ENCODE measurements around the gene CNKSR1. TPM values are rescaled to one million over a fixed set of nuclear protein-coding genes. Genes with fewer than 3 reads are reported as not detected.

The CNKSR1 gene, protein sequence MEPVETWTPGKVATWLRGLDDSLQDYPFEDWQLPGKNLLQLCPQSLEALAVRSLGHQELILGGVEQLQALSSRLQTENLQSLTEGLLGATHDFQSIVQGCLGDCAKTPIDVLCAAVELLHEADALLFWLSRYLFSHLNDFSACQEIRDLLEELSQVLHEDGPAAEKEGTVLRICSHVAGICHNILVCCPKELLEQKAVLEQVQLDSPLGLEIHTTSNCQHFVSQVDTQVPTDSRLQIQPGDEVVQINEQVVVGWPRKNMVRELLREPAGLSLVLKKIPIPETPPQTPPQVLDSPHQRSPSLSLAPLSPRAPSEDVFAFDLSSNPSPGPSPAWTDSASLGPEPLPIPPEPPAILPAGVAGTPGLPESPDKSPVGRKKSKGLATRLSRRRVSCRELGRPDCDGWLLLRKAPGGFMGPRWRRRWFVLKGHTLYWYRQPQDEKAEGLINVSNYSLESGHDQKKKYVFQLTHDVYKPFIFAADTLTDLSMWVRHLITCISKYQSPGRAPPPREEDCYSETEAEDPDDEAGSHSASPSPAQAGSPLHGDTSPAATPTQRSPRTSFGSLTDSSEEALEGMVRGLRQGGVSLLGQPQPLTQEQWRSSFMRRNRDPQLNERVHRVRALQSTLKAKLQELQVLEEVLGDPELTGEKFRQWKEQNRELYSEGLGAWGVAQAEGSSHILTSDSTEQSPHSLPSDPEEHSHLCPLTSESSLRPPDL
- total RNA-seq (2014; rRNA removed; shearing (Covaris generic)): 0.77 and 2.5 TPM in 2 replicates
- 2.5 and 2.7 TPM in 2 replicates for total RNA-seq (2022)
- percentile 33 among the genes with signal in this experiment for Bru-seq, nascent RNA
- percentile 35 among the genes with signal in this experiment for BruChase-seq, experiment 1, labeled RNA remaining after a 6-hour chase
- percentile 38 among the genes with signal in this experiment for BruChase-seq, experiment 2, labeled RNA remaining after a 2-hour chase
- long read RNA-seq, partial matches to known transcripts: 0 of 2 reads
- long read RNA-seq, other reads (novel, unspliced or antisense): 2 of 2 reads

DNA sequence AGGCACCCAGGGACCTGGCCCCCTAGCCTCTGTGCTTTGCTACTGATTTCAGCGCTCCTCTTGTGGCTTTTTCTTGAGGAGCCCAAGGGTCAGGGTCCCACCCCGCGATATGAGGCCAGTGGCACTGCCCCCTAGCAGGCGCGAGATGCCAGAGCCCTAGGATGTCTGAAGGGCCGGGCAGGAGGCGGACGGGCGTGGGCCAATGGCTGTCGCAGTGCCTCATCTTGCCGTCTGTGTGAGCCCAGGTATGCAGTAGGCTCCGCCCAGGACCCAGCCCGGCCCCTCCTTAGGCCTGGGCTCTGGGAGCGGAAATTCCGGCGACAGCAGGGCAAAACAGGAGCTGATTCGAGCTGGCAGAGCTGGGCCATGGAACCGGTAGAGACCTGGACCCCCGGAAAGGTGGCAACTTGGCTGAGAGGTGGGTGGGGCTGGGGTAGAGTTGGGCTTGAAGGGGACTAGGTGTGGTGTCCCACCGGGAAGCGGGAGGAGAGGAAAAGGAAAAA, at the start of gene CNKSR1:
CNKSR1 (plus strand) TSS at position 310 of the 503 bp plus-strand sequence; CDS start at position 367, 57 bp downstream.
- ChIA-PET POLR2A (no interaction called here), CTCF (ENCODE audit: unreplicated experiment) (no interaction called here)
- DNase-seq (ENCODE audit: low spot score): no peak
- no peak within 1 kb of the TSS for H2AFZ ChIP-seq (ENCODE audit: low read length)
- no peaks in the 10 kb centered on the region for H3K9me3 ChIP-seq (ENCODE audit: low read length)
- no peak within 1 kb of the TSS for H3K4me2 ChIP-seq (ENCODE audit: low read length)
- H4K20me1 ChIP-seq (ENCODE audit: insufficient read depth, low read length): no peaks in the 10 kb centered on the region
- intact Hi-C loops (cut with micrococcal nuclease; ENCODE audit: unreplicated experiment): no loop called here
- H3K4me3 ChIP-seq (ENCODE audit: low read depth, low read length, poor library complexity, severe bottlenecking): no peak within 1 kb of the TSS
- TF ChIP-seq, protein P1, sequence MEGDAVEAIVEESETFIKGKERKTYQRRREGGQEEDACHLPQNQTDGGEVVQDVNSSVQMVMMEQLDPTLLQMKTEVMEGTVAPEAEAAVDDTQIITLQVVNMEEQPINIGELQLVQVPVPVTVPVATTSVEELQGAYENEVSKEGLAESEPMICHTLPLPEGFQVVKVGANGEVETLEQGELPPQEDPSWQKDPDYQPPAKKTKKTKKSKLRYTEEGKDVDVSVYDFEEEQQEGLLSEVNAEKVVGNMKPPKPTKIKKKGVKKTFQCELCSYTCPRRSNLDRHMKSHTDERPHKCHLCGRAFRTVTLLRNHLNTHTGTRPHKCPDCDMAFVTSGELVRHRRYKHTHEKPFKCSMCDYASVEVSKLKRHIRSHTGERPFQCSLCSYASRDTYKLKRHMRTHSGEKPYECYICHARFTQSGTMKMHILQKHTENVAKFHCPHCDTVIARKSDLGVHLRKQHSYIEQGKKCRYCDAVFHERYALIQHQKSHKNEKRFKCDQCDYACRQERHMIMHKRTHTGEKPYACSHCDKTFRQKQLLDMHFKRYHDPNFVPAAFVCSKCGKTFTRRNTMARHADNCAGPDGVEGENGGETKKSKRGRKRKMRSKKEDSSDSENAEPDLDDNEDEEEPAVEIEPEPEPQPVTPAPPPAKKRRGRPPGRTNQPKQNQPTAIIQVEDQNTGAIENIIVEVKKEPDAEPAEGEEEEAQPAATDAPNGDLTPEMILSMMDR (conservative IDR thresholded peaks at IDR 0.05; ENCODE audit: low read length): no peak
- TF ChIP-seq EZH2phosphoT487 (IDR thresholded peaks at IDR 0.05; ENCODE audit: borderline replicate concordance, low read depth, low read length): no peak
- no peaks in the 10 kb centered on the region for H3K9me2 ChIP-seq (ENCODE audit: insufficient read depth, low read length)
- no TSS peak for BruUV-seq (replicated peaks)
- no peak within 1 kb of the TSS for H3K27ac ChIP-seq (ENCODE audit: low read depth, low read length, poor library complexity, severe bottlenecking)
- H3K4me1 ChIP-seq (ENCODE audit: insufficient read depth, low read length, poor library complexity, severe bottlenecking): peaks cover 6% of the 10 kb centered on the region
- H3K79me2 ChIP-seq (ENCODE audit: insufficient read depth, low read depth, low read length): no peaks in the 10 kb centered on the region
- H3K36me3 ChIP-seq (ENCODE audit: insufficient read depth, low read length): peaks cover 8% of the 10 kb centered on the region

DNA sequence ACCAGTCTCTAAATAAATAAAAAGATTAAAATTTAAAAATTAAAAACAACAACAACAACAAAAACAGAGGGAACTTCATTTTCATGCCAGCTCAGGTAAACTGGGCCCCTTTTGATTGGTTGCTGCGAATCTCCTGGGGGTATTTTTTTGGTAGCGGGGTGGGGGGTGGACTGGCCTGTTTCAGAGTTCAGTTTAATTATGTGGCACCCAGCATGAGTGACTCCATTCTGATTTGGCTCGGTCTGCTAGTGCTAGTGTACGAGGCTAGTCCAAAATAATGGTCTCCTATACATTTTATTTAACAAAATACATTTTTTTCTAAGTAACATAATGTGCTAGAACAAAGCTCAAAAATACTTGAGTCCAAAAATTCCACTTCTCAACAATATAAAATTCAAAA, 47.5 kb upstream of the CNKSR1 start:
- TF ChIP-seq, protein P1 (conservative IDR thresholded peaks at IDR 0.05; ENCODE audit: low read length): no peak
- TF ChIP-seq EZH2phosphoT487 (IDR thresholded peaks at IDR 0.05; ENCODE audit: borderline replicate concordance, low read depth, low read length): no peak
- POLR2A ChIA-PET: interaction anchor here (0.7 kb wide), 2 partner anchors 27 to 264 kb away, joined by 3 to 4 read pairs; no protein-coding TSS in a partner anchor
- H3K79me2 ChIP-seq (ENCODE audit: insufficient read depth, low read depth, low read length): peaks cover 9% of the 10 kb centered on the region; the same call in 1 of the 2 replicates

More for the DNA sequence above, 47.5 kb upstream of the CNKSR1 start:
- Histone ChIP-seq H3K4me2 (ENCODE audit: low read length) (no peak overlapping the region), H4K20me1 (ENCODE audit: insufficient read depth, low read length) (no peaks in the 10 kb centered on the region), H3K36me3 (ENCODE audit: insufficient read depth, low read length) (no peaks in the 10 kb centered on the region), H2AFZ (ENCODE audit: low read length) (no peak overlapping the region), H3K27ac (ENCODE audit: low read depth, low read length, poor library complexity, severe bottlenecking) (no peak overlapping the region), H3K4me1 (ENCODE audit: insufficient read depth, low read length, poor library complexity, severe bottlenecking) (peaks cover 30% of the 10 kb centered on the region), H3K4me3 (ENCODE audit: low read depth, low read length, poor library complexity, severe bottlenecking) (no peak overlapping the region), H3K9me3 (ENCODE audit: low read length) (no peaks in the 10 kb centered on the region), H3K9me2 (ENCODE audit: insufficient read depth, low read length) (no peaks in the 10 kb centered on the region)
- no peak for DNase-seq (ENCODE audit: low spot score)
- CTCF ChIA-PET (ENCODE audit: unreplicated experiment): no interaction called here
- intact Hi-C loops (cut with micrococcal nuclease; ENCODE audit: unreplicated experiment): no loop called here
- BruUV-seq (replicated peaks): no TSS peak

Measured in OCI-LY7 (cell line).